ENCODE results near the gene ISYNA1.
A peak's percentile ranks its signal among the peaks of the same experiment; 100 is the strongest.

ISYNA1 gene

GRCh38 chr19:18445262-18445948 is 7.5 kb upstream of the ISYNA1 start:
- H3K27ac ChIP-seq = no peak overlapping the region
- no peak for DNase-seq (ENCODE audit: low read depth, low spot score)

- H3K27ac ChIP-seq = no peak overlapping the region
- no peak for DNase-seq (ENCODE audit: low read depth, low spot score)
Observed at GRCh38 chr19:18444513-18444912, 6.6 kb upstream of the ISYNA1 start.

- H3K27ac ChIP-seq = no peak overlapping the region
- no peak for DNase-seq (ENCODE audit: low read depth, low spot score)
Observed at GRCh38 chr19:18443831-18444230, 5.9 kb upstream of the ISYNA1 start.

GRCh38 chr19:18443406-18443805 is 5.5 kb upstream of the ISYNA1 start:
- no peak overlapping the region for H3K27ac ChIP-seq
- DNase-seq (ENCODE audit: low read depth, low spot score) = no peak

GRCh38 chr19:18442941-18443340 is 5.0 kb upstream of the ISYNA1 start:
- no peak for DNase-seq (ENCODE audit: low read depth, low spot score)

GRCh38 chr19:18441804-18442788 is 4.2 kb upstream of the ISYNA1 start:
- no peak overlapping the region for H3K27ac ChIP-seq
- no peak for DNase-seq (ENCODE audit: low read depth, low spot score)

More at GRCh38 chr19:18442941-18443340, 5.0 kb upstream of the ISYNA1 start:
- no peak overlapping the region for H3K27ac ChIP-seq

GRCh38 chr19:18440936-18441803 is 3.2 kb upstream of the ISYNA1 start:
- no peak for DNase-seq (ENCODE audit: low read depth, low spot score)
- no peak overlapping the region for H3K27ac ChIP-seq

GRCh38 chr19:18440415-18440877 is 2.5 kb upstream of the ISYNA1 start:
- DNase-seq (ENCODE audit: low read depth, low spot score) = no peak

GRCh38 chr19:18439910-18440237 is 1.9 kb upstream of the ISYNA1 start:
- no peak for DNase-seq (ENCODE audit: low read depth, low spot score)

More at GRCh38 chr19:18440415-18440877, 2.5 kb upstream of the ISYNA1 start:
- H3K27ac ChIP-seq = no peak overlapping the region

GRCh38 chr19:18439025-18439909 is 1.3 kb upstream of the ISYNA1 start:
- no peak for DNase-seq (ENCODE audit: low read depth, low spot score)
- peak overlapping the region; percentile 50 for H3K27ac ChIP-seq

More at GRCh38 chr19:18439910-18440237, 1.9 kb upstream of the ISYNA1 start:
- peak overlapping the region; percentile 50 for H3K27ac ChIP-seq

- peak overlapping the region; percentile 50 for H3K27ac ChIP-seq
Observed at GRCh38 chr19:18438331-18439024, 545 bp upstream of the ISYNA1 start.

GRCh38 chr19:18436671-18437490 is 1.1 kb downstream of the ISYNA1 start:
- DNase-seq (ENCODE audit: low read depth, low spot score) = no peak

More at GRCh38 chr19:18438331-18439024, 545 bp upstream of the ISYNA1 start:
- no peak for DNase-seq (ENCODE audit: low read depth, low spot score)

GRCh38 chr19:18435842-18436670 is 1.9 kb downstream of the ISYNA1 start:
- DNase-seq (ENCODE audit: low read depth, low spot score) = no peak
- H3K27ac ChIP-seq = no peak overlapping the region

More at GRCh38 chr19:18436671-18437490, 1.1 kb downstream of the ISYNA1 start:
- H3K27ac ChIP-seq = no peak overlapping the region

GRCh38 chr19:18435178-18435841 is 2.6 kb downstream of the ISYNA1 start:
- H3K27ac ChIP-seq = no peak overlapping the region
- no peak for DNase-seq (ENCODE audit: low read depth, low spot score)

GRCh38 chr19:18434411-18435175 is 3.3 kb downstream of the ISYNA1 start:
- H3K27ac ChIP-seq = no peak overlapping the region
- no peak for DNase-seq (ENCODE audit: low read depth, low spot score)

Measured in epithelial cell of prostate (primary cell).